ENCODE data around the gene LSM7. TPM values are rescaled to one million over a fixed set of nuclear protein-coding genes. Genes with fewer than 3 reads are reported as not detected.

LSM7 gene
- total RNA-seq, 4 donors from 2014 or later: 71.2 to 106 (median 87.5) TPM

DNA sequence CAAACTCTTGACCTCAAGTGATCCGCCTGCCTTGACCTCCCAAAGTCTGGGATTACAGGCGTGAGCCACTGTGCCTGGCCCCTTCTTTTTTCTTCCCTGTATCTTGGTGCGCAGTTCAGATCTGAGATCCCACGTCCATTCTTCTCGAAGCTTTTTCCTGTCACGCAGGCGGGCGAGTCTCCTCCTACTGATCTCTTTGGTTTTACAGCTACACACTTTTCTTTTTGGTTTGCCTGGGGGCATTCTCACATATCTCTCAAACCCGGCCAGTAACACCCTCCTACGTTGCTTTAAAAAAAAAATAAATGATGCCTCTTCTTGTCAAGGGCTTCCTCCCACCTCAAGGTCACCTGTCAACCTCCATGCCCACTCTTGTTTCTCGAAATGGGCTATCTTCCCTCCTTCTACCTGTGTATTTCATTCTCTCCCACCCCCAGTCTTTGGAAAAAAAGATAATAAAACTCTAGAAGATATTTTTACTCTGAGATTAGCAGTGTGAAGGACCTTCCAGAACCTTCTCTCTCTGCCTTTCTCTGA is 43.8 kb upstream of the LSM7 start:
- 40% methylated on average over 11 of the region's 11 CpGs for WGBS
- no peak overlapping the region for H3K27ac ChIP-seq
- peaks cover 20% of the 10 kb centered on the region for H3K27me3 ChIP-seq
- H3K4me3 ChIP-seq: no peak overlapping the region
- TF ChIP-seq EP300 (IDR thresholded peaks at IDR 0.05) (no peak), POLR2AphosphoS5 (IDR thresholded peaks at IDR 0.05) (no peak), POLR2A (IDR thresholded peaks at IDR 0.05) (no peak)
- TF ChIP-seq, protein P1, sequence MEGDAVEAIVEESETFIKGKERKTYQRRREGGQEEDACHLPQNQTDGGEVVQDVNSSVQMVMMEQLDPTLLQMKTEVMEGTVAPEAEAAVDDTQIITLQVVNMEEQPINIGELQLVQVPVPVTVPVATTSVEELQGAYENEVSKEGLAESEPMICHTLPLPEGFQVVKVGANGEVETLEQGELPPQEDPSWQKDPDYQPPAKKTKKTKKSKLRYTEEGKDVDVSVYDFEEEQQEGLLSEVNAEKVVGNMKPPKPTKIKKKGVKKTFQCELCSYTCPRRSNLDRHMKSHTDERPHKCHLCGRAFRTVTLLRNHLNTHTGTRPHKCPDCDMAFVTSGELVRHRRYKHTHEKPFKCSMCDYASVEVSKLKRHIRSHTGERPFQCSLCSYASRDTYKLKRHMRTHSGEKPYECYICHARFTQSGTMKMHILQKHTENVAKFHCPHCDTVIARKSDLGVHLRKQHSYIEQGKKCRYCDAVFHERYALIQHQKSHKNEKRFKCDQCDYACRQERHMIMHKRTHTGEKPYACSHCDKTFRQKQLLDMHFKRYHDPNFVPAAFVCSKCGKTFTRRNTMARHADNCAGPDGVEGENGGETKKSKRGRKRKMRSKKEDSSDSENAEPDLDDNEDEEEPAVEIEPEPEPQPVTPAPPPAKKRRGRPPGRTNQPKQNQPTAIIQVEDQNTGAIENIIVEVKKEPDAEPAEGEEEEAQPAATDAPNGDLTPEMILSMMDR (IDR thresholded peaks at IDR 0.05): no peak
- no peaks in the 10 kb centered on the region for H3K4me1 ChIP-seq
- no peaks in the 10 kb centered on the region for H3K36me3 ChIP-seq
- DNase-seq (ENCODE audit: low spot score in 2 of 2): no peak
- H3K9me3 ChIP-seq: no peaks in the 10 kb centered on the region

DNA sequence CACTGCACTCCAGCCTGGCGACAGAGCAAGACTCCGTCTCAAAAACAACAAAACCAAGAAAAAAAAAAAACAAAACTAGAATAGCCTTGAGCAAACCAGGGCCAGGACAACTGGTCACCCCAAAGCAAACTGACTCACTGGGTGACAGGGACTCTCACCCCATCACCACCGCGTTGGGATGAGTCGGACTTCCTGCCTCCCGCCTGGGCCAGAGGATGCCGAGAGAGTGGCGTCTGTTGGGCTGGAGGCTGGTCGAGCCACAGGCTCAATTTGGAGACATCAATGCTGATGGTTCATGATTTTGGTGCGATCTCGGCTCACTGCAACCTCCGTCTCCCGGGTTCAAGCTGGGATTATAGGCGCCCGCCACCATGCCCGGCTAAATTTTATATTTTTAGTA is 43.3 kb upstream of the LSM7 start:
- H3K27ac ChIP-seq: no peak overlapping the region
- TF ChIP-seq POLR2A (IDR thresholded peaks at IDR 0.05) (no peak), EP300 (IDR thresholded peaks at IDR 0.05) (no peak), POLR2AphosphoS5 (IDR thresholded peaks at IDR 0.05) (no peak)
- TF ChIP-seq, protein P1 (IDR thresholded peaks at IDR 0.05): no peak
- no peaks in the 10 kb centered on the region for H3K36me3 ChIP-seq
- peaks cover 20% of the 10 kb centered on the region for H3K27me3 ChIP-seq
- no peak for DNase-seq (ENCODE audit: low spot score in 2 of 2)
- no peaks in the 10 kb centered on the region for H3K9me3 ChIP-seq
- no peak overlapping the region for H3K4me3 ChIP-seq
- WGBS: 69% methylated on average over 16 of the region's 16 CpGs
- no peaks in the 10 kb centered on the region for H3K4me1 ChIP-seq

DNA sequence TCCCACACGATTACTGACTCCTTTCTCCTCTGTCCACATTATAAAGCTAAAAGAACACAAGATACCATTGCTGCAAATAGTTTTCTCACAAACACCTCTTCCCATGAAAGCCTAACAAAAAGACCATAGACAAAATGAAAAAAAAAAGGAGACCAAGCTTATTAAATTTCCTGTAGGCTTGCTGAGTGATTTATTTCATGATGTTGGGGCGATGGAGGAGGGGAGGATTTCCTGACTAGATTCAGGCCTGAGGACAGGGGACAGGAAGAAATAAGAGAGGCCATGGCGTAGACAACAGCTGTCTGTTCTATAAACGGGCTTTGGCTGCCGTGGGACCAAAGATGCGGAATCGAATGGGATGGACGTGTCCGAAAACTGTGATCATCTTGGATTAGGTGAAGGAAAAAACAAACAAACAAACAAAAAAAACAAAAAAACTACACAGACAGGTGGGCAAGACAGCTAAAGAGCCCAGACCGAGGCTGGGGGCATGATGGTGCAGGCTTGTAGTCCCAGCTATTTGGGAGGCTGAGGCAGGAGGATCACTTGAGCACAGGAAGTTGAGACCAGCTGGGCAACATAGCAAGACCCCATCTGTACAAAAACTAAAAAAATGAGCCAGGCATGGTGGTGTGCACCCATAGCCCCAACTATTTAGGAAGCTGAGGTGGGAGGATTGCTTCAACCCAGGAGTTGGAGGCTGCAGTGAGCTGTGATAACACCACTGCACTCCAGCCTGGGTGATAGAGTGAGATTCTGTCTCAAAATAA is 37.0 kb upstream of the LSM7 start:
- Histone ChIP-seq H3K27ac (no peak overlapping the region), H3K27me3 (peaks cover 44% of the 10 kb centered on the region), H3K9me3 (no peaks in the 10 kb centered on the region), H3K4me3 (no peak overlapping the region), H3K36me3 (no peaks in the 10 kb centered on the region), H3K4me1 (peaks cover 8% of the 10 kb centered on the region)
- TF ChIP-seq POLR2A (IDR thresholded peaks at IDR 0.05) (no peak), EP300 (IDR thresholded peaks at IDR 0.05) (no peak), POLR2AphosphoS5 (IDR thresholded peaks at IDR 0.05) (no peak)
- TF ChIP-seq, protein P1 (IDR thresholded peaks at IDR 0.05): no peak
- DNase-seq (ENCODE audit: low spot score in 2 of 2): no peak
- WGBS: 82% methylated on average over 10 of the region's 10 CpGs

DNA sequence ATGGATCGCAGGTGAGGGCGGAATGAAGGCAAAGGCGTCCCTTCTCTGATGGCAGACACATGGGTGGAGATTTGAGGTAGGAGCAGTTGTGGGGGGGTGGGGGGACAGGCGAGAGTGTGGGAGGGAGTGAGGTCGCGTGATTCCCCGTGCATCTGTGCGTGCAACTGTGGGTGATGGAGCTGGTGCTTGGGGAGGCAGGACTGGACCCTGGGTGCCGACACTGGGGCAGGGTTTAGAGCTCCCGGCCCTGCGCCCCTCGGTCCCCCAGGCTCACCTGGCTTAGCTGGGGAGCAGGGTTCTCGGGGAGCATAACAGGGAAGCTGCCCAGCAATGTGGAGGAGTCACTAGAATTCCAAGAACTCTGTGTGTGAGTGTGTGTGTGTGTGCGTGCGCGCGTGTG is 35.0 kb upstream of the LSM7 start:
- WGBS: 65% methylated on average over 17 of the region's 17 CpGs
- H3K27me3 ChIP-seq: peaks cover 55% of the 10 kb centered on the region

DNA sequence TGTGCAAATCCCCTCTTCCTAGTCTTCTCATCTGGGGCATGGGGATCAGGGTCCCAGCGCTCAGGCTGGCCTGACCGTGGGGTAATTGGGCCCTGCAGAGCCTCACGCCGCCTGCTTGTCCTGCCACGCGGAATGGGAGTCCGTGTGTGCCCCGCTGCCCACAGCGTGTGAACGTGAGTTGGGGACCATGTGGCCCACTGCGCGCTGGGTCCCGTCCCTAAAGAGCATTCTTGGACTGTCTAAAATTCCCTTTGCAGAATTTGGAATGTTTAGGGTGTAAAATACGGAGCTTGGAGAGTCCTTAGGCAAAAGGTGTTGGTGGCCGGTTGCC is 34.5 kb upstream of the LSM7 start:
- DNase-seq (ENCODE audit: low spot score in 2 of 2): no peak

More for the DNA sequence above, 35.0 kb upstream of the LSM7 start:
- Histone ChIP-seq H3K27ac (no peak overlapping the region), H3K4me3 (no peak overlapping the region), H3K36me3 (no peaks in the 10 kb centered on the region), H3K4me1 (peaks cover 13% of the 10 kb centered on the region), H3K9me3 (no peaks in the 10 kb centered on the region)
- no peak for DNase-seq (ENCODE audit: low spot score in 2 of 2)
- TF ChIP-seq POLR2A (IDR thresholded peaks at IDR 0.05): no peak
- TF ChIP-seq POLR2AphosphoS5 (IDR thresholded peaks at IDR 0.05): no peak
- TF ChIP-seq, protein P1 (IDR thresholded peaks at IDR 0.05): no peak
- TF ChIP-seq EP300 (IDR thresholded peaks at IDR 0.05): no peak

More for the DNA sequence above, 34.5 kb upstream of the LSM7 start:
- H3K9me3 ChIP-seq: no peaks in the 10 kb centered on the region
- WGBS: 78% methylated on average over 15 of the region's 15 CpGs
- TF ChIP-seq, protein P1 (IDR thresholded peaks at IDR 0.05): no peak
- TF ChIP-seq EP300 (IDR thresholded peaks at IDR 0.05) (no peak), POLR2AphosphoS5 (IDR thresholded peaks at IDR 0.05) (no peak)
- H3K27me3 ChIP-seq: peaks cover 55% of the 10 kb centered on the region
- no peaks in the 10 kb centered on the region for H3K36me3 ChIP-seq
- no peak overlapping the region for H3K4me3 ChIP-seq
- H3K4me1 ChIP-seq: peaks cover 13% of the 10 kb centered on the region
- no peak overlapping the region for H3K27ac ChIP-seq
